Measurements from ENCODE around the gene IFNA17.
"Not testable (repeated sequence)": the region's sequence is repeated elsewhere in the genome, so short reads cannot be mapped to it uniquely, and the experiment has no call there.

GRCh38 chr9:21235468-21236359 lies 7.7 kb upstream of the IFNA17 start:
- not testable (repeated sequence) for TF ChIP-seq CTCF, POLR2A, EP300 (IDR thresholded peaks at IDR 0.05)

All from ovary (tissue), 3 donors.